KOPT-K1 (cell line): ENCODE measurements around the gene GLIPR1L1.
"Not testable (repeated sequence)": the region's sequence is repeated elsewhere in the genome, so short reads cannot be mapped to it uniquely, and the experiment has no call there.

ENCODE experiments used
- H3K27ac ChIP-seq: fragments of 200-600 bp; sonication (generic); 2 replicates; pipeline ENCODE4 v1.5.1; 2016; ENCODE audit warnings: antibody characterized with exemption, mild to moderate bottlenecking, low read depth, low read length; ENCODE audit not compliant: poor library complexity, severe bottlenecking
- H3K36me3 ChIP-seq: fragments of 200-600 bp; sonication (generic); 2 replicates; pipeline ENCODE4 v1.5.1; 2017; ENCODE audit warnings: antibody characterized with exemption, mild to moderate bottlenecking, low read length, moderate library complexity; ENCODE audit not compliant: insufficient read depth
- H3K9me3 ChIP-seq: fragments of 200-600 bp; sonication (generic); 2 replicates; pipeline ENCODE4 v1.5.1; 2017; ENCODE audit warnings: antibody characterized with exemption, low read length, mild to moderate bottlenecking; ENCODE audit not compliant: insufficient read depth, poor library complexity, severe bottlenecking

The GLIPR1L1 gene

DNA sequence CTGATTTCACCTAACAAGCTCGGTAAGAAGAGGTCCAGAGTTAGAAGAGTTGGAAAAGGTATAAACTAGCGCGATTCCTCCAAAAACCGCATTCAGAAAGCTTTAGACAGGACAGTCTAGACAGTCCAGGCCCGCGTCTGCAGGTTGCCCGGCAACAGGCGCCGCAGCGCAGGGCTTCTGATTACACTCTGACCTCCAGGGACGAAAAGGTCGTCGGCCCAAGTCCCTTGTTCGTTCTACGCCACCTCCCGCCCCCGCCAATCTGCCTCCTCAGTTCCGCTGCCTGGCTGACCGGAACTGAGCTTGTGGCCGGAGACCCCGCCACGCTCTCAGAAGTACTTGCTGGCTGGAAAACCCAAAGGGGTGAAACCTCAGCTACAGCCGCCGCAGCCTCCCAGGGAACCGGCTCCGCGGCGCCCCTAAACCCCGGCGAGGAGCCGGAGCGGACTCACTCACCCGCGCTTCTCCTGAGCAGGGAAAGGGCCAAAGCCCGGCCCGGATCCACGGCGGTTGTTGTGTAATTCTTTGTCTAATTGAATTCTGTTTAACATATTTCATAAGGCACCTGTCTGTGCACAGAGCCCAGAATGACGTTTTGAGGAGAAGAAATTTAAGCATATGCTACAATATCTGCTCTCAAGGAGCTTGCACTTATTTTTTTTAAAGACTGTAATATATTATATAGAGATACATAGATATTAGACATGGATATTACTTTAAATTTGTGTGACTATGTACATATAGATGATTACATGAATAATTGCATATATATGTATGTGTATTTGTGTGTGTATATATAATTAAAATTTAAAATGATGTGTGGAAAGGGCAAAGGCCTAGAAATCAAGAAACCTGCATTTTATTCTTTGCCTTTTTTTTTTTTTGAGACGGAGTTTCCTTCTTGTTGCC, 4.3 kb upstream of the GLIPR1L1 start, which contains the start of gene CAPS2:
Gene CAPS2, minus strand, starts transcription at position 407 of the 909 bp plus-strand sequence. CDS start 3,826 bp downstream, outside the sequence.
- Histone ChIP-seq H3K9me3 (no peaks in the 10 kb centered on the region), H3K36me3 (no peaks in the 10 kb centered on the region), H3K27ac (peak within 1 kb of the TSS; percentile 33)

DNA sequence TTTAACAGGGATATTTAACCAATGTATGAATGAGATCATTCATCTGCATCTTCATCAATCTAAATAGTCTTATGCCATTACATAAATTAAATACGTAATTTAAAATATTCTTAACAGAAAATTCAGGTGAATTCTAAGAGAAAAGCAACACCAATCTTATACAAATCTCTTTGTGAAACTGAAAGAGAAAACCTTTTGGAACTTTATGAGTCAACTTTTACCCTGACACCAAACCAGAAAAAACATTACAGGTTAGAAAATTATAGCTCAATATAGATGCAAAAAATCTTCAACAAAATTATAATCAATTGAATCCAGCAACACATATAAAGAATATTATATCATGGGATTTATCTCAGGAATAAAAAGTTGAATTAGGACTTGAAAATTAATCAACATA, 3.4 kb downstream of the GLIPR1L1 start:
- no peak overlapping the region for H3K27ac ChIP-seq
- peaks cover 5% of the 10 kb centered on the region for H3K9me3 ChIP-seq
- H3K36me3 ChIP-seq = no peaks in the 10 kb centered on the region

- Histone ChIP-seq H3K36me3 (no peaks in the 10 kb centered on the region), H3K9me3 (peaks cover 5% of the 10 kb centered on the region), H3K27ac (no peak overlapping the region)
These were observed 7.4 kb downstream of the GLIPR1L1 start for GRCh38 chr12:75341873-75342272.

DNA sequence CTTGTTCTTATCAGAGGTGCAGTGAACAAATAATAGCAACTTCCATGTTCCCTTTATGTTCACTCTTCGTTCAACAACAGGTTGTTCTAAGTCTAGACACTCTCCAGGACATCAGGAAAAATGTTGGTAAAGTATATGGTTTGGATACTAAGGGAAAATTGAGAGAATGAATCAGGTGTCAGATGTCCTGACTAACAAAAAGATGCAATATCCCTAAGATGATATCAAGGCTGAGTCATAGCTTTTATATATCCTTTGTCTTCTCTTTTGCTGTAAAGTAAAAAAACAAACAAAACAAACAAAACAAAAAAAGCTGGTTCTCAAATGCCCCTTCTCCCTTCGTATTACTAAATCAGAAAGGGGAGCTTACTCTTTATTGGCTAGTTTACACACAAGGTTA, 11.1 kb downstream of the GLIPR1L1 start:
- Histone ChIP-seq H3K9me3 (peaks cover 5% of the 10 kb centered on the region), H3K27ac (no peak overlapping the region), H3K36me3 (no peaks in the 10 kb centered on the region)

GRCh38 chr12:75346215-75346614, 11.7 kb downstream of the GLIPR1L1 start:
- H3K36me3 ChIP-seq, H3K27ac ChIP-seq, H3K9me3 ChIP-seq: not testable (repeated sequence)

GRCh38 chr12:75349946-75350345, 15.5 kb downstream of the GLIPR1L1 start:
- peak overlapping the region; percentile 3 for H3K27ac ChIP-seq
- H3K9me3 ChIP-seq = peaks cover 16% of the 10 kb centered on the region
- H3K36me3 ChIP-seq = no peaks in the 10 kb centered on the region

GRCh38 chr12:75350413-75350812, 15.9 kb downstream of the GLIPR1L1 start:
- Histone ChIP-seq H3K36me3 (no peaks in the 10 kb centered on the region), H3K9me3 (peaks cover 20% of the 10 kb centered on the region), H3K27ac (no peak overlapping the region)

DNA sequence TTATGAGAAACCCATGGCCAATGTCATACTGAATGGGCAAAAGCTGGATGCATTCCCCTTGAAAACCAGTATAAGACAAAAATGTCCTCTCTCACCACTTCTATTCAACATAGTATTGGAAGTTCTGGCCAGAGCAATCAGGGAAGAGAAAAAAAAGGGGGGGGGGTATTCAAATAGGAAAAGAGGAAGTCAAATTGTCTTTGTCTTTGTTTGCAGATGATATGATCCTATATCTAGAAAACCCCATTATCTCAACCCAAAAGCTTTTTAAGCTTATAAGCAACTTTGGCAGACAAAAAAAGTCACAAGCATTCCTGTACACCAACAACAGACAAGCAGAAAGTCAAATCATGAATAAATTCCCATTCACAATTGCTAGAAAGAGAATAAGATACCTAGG, 19.5 kb downstream of the GLIPR1L1 start:
- Histone ChIP-seq H3K27ac (no peak overlapping the region), H3K9me3 (peaks cover 27% of the 10 kb centered on the region), H3K36me3 (no peaks in the 10 kb centered on the region)

DNA sequence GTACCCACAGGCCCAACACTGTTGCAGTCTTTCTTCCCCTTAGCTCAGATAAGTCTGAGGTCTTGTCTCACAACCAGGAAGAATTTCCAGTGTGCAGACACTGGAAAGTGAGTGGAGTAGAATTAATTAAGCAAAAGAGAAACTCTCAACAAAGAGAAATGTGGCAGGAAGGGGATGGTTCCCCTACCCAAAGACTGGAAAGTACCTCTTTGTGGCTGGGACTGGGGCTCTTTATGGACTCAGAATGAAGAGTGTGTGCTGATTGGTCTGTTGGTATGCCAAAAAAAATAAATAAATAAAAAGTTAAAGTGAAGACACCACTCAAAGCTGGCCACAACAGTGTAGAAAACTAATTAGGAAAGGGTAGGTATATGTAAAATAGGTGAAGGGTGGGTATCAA, 26.4 kb downstream of the GLIPR1L1 start:
- H3K9me3 ChIP-seq = peaks cover 18% of the 10 kb centered on the region
- H3K27ac ChIP-seq = no peak overlapping the region
- H3K36me3 ChIP-seq = no peaks in the 10 kb centered on the region

DNA sequence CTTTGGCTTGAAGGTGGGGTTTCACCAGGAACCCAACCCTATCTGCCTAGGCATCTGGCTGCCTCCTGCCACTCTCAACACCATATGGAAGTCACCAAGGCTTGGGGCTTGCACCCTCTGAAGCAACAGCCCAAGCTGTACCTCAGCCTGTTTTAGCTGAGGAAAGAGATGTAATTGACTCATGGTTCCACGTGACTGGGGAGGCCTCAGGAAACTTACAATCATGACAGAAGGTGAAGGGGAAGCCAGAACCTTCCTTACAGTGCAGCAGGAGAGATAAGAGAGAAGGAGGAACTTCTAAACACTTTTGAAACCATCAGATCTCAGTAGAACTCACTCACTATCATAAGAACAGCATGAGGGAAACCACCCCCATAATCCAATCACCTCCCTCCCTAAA, 26.9 kb downstream of the GLIPR1L1 start:
- peaks cover 17% of the 10 kb centered on the region for H3K9me3 ChIP-seq
- H3K27ac ChIP-seq = no peak overlapping the region
- no peaks in the 10 kb centered on the region for H3K36me3 ChIP-seq

GRCh38 chr12:75364919-75365318, 30.4 kb downstream of the GLIPR1L1 start:
- H3K9me3 ChIP-seq = peaks cover 15% of the 10 kb centered on the region
- H3K27ac ChIP-seq = no peak overlapping the region
- H3K36me3 ChIP-seq = no peaks in the 10 kb centered on the region

DNA sequence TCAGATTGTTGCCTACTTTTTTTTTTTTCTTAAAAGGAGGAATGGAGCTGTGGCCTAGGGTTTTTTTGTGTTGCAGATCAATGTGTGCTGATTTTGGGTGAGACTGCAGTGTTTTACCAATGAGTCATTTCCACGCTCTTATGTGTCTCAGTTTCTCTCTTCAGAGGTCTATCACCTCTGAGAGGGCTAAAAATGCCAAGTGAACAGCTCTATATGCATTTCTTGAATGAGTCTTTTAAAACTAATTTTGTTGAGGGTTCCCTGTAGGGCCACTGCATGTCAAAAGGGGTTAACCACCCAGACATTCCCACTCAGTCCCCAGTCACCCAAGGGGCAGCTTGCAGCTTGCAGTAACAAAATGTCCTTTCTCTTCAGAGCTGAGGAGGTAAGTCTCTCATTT, 32.2 kb downstream of the GLIPR1L1 start:
- Histone ChIP-seq H3K9me3 (peaks cover under 1% of the 10 kb centered on the region), H3K36me3 (no peaks in the 10 kb centered on the region), H3K27ac (no peak overlapping the region)

DNA sequence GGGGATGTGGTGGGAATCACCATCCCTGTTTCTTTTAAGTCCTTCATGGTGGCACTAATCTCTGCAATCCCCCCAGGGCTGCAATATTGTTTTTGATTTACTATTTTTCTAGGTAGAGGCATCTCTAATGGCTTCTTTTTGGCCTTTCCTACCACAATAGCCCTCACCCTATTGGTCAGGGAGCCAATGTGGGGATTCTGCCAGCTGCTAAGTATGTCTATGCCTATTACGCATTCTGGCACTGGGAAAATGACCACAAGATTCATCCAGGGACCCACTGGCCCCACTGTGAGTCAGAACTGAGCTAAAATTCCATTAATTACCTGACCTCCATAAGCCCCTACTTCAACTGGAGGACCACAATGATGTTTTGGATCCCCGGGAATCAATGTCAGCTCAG, 40.5 kb downstream of the GLIPR1L1 start:
- Histone ChIP-seq H3K27ac (no peak overlapping the region), H3K9me3 (peaks cover 18% of the 10 kb centered on the region), H3K36me3 (no peaks in the 10 kb centered on the region)

GRCh38 chr12:75378354-75378753, 43.9 kb downstream of the GLIPR1L1 start:
- H3K9me3 ChIP-seq = peaks cover 18% of the 10 kb centered on the region
- no peaks in the 10 kb centered on the region for H3K36me3 ChIP-seq
- H3K27ac ChIP-seq = no peak overlapping the region

GRCh38 chr12:75389061-75389460, 54.6 kb downstream of the GLIPR1L1 start:
- H3K9me3 ChIP-seq = peaks cover 4% of the 10 kb centered on the region
- H3K36me3 ChIP-seq = no peaks in the 10 kb centered on the region
- H3K27ac ChIP-seq = peak overlapping the region; percentile 92

- Histone ChIP-seq H3K36me3 (no peaks in the 10 kb centered on the region), H3K27ac (peak overlapping the region; percentile 92), H3K9me3 (peaks cover 4% of the 10 kb centered on the region)
These were observed 55.2 kb downstream of the GLIPR1L1 start for GRCh38 chr12:75389706-75390105.
